ENCODE data around the gene SNN. TPM values are rescaled to one million over a fixed set of nuclear protein-coding genes. Genes with fewer than 3 reads are reported as not detected.
A peak's percentile ranks its signal among the peaks of the same experiment; 100 is the strongest.

The SNN gene
- total and polyA plus RNA-seq, 12 donors = 10.1 to 61.4 (median 35.9) TPM

DNA sequence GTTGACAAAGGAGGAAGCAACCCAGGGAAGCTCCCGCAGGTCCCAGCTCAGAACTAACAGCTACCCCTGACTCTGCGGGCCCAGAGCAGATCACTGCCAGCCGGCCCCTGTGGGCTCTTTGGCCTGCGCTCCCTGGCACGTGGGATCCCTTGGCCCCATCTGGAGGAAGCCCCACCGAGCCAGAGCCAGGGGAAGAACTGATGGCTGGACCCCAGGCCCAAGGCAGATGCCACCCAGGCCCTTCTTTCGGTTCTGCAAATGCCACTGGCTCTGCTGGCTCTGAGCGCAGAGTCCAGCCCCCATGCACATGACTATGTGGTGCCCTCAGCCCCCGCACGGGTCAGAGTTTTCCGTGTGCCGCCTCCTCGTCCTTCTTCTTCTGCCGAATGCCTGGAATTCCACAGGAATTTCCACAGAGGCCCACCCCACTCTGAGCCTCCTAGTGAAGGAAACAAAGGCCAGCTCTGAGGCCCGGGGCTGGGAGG, 35.8 kb upstream of the SNN start:
- Histone ChIP-seq H3K9me3 (no peaks in the 10 kb centered on the region), H3K4me1 (peaks cover 0 to 49% (median 9%) of the 10 kb centered on the region in 9 donors), H3K4me3 (no peak overlapping the region), H3K36me3 (no peaks in the 10 kb centered on the region), H3K27ac (peak overlapping the region in 6 of 10 donors; percentile 23 to 76 (median 51)), H3K27me3 (no peaks in the 10 kb centered on the region)
- intact Hi-C loops (cut with DNase I) = loop anchor here in 1 of 10 donors (10.0 kb wide), 1 partner anchor 98 kb away; no protein-coding TSS in a partner anchor
- DNase-seq (peak; percentile 47 to 58), ATAC-seq (peak; percentile 48 to 67 (median 63))
- TF ChIP-seq, protein P1, sequence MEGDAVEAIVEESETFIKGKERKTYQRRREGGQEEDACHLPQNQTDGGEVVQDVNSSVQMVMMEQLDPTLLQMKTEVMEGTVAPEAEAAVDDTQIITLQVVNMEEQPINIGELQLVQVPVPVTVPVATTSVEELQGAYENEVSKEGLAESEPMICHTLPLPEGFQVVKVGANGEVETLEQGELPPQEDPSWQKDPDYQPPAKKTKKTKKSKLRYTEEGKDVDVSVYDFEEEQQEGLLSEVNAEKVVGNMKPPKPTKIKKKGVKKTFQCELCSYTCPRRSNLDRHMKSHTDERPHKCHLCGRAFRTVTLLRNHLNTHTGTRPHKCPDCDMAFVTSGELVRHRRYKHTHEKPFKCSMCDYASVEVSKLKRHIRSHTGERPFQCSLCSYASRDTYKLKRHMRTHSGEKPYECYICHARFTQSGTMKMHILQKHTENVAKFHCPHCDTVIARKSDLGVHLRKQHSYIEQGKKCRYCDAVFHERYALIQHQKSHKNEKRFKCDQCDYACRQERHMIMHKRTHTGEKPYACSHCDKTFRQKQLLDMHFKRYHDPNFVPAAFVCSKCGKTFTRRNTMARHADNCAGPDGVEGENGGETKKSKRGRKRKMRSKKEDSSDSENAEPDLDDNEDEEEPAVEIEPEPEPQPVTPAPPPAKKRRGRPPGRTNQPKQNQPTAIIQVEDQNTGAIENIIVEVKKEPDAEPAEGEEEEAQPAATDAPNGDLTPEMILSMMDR (IDR thresholded peaks at IDR 0.05) = no peak
- WGBS, 2 donors = 45 to 48% methylated on average over 15 of the region's 15 CpGs

DNA sequence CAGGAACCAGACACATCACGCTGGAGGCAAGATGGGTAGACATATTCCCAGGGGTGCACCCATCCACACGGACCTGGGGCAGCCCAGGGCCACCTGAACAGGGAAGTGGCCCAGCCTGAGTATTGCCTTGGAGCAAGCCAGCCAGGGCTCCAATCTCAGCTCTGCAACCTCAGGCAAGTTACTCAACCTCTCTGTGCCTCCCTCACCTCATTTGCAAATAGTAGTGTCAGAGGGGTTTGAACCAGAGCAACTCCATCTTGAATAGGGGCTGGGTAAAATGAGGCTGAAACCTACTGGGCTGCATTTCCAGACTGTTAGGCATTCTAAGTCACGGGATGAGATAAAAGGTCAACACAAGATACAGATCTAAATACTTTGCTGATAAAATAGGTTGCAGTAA, 35.1 kb upstream of the SNN start:
- Histone ChIP-seq H3K4me3 (no peak overlapping the region), H3K27me3 (no peaks in the 10 kb centered on the region), H3K27ac (peak overlapping the region in 6 of 10 donors; percentile 23 to 76 (median 51)), H3K4me1 (peaks cover 0 to 43% (median 9%) of the 10 kb centered on the region in 9 donors), H3K36me3 (no peaks in the 10 kb centered on the region), H3K9me3 (no peaks in the 10 kb centered on the region)
- intact Hi-C loops (cut with DNase I) = loop anchor here in 1 of 10 donors (10.0 kb wide), 1 partner anchor 98 kb away; no protein-coding TSS in a partner anchor
- TF ChIP-seq, protein P1 (IDR thresholded peaks at IDR 0.05) = no peak
- no peak for DNase-seq
- 72 to 82% methylated on average over 3 of the region's 3 CpGs for WGBS, 2 donors
- ATAC-seq = peak in 1 of 8 donors; percentile 7

DNA sequence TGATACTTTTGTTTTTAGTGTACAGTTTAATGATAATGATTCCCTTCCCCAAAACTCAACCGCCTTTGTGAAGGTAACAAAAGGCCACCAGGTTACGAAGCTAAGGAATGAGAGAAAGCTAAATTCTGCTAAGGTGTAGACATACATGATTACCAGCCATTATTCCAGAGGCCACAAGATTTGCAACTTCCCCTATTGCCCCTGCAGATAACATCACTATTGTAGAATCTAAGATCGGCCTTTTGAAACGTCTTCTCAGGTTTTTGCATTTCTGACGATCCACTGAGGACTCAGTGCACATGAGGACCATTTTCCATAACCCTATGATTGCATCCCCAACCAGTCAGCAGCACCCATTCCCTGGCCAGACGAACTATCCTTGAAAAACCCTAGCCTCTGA, 33.9 kb upstream of the SNN start:
- intact Hi-C loops (cut with DNase I) = loop anchor here in 1 of 10 donors (10.0 kb wide), 1 partner anchor 100 kb away; no protein-coding TSS in a partner anchor
- 83 to 89% methylated on average over 6 of the region's 6 CpGs for WGBS, 2 donors
- Histone ChIP-seq H3K4me3 (no peak overlapping the region), H3K4me1 (peaks cover 0 to 31% (median 9%) of the 10 kb centered on the region in 9 donors), H3K27me3 (no peaks in the 10 kb centered on the region), H3K36me3 (no peaks in the 10 kb centered on the region), H3K27ac (no peak overlapping the region), H3K9me3 (no peaks in the 10 kb centered on the region)
- DNase-seq (no peak), ATAC-seq (no peak)
- TF ChIP-seq, protein P1 (IDR thresholded peaks at IDR 0.05) = no peak

DNA sequence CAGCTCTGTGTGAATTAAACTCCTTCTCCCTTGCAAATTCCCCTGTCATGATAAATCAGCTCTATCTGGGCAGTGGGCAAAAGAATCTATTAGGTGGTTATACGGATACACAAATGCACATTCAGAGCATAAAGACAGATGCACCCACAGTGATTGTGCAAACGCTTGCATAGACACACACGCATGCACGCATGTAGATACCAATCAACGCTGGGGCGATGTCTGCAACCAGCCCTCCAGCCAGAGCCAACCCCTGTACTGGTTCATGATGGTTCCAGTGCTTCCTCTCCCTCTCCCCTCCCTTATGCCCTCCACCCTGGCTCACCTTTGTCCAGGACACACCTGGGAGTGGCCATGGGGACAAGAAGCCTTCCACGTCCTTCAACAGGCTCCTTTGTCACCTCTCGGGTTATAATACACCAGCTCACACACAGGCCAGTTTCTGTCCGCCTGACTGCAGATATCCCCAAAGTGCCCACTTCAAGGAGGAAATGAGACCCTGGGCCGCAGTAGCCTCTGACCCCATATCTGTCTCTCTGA, 33.1 kb upstream of the SNN start:
- no peak for DNase-seq
- 85 to 91% methylated on average over 10 of the region's 10 CpGs for WGBS, 2 donors
- TF ChIP-seq, protein P1 (IDR thresholded peaks at IDR 0.05) = no peak
- no peak for ATAC-seq
- peaks cover 0 to 29% (median 14%) of the 10 kb centered on the region in 9 donors for H3K4me1 ChIP-seq
- intact Hi-C loops (cut with DNase I) = loop anchor here in 1 of 10 donors (10.0 kb wide), 1 partner anchor 100 kb away; no protein-coding TSS in a partner anchor
- H3K36me3 ChIP-seq = no peaks in the 10 kb centered on the region
- H3K27ac ChIP-seq = no peak overlapping the region
- H3K9me3 ChIP-seq = no peaks in the 10 kb centered on the region
- no peaks in the 10 kb centered on the region for H3K27me3 ChIP-seq
- H3K4me3 ChIP-seq = no peak overlapping the region
